HG03135 (cell line): ENCODE measurements around the gene C16orf92.

Experiments used
- ATAC-seq: cut with Tn5 transposase; IDR thresholded peaks from one replicate; pipeline ENCODE4 v1.9.1; 2021; ENCODE audit warnings: mild to moderate bottlenecking, moderate library complexity; ENCODE audit not compliant: unreplicated experiment

The C16orf92 gene

GRCh38 chr16:30053376-30054015, 30.5 kb downstream of the C16orf92 start:
- ATAC-seq = no peak

- ATAC-seq = no peak
Measured at GRCh38 chr16:30054451-30054850, 31.5 kb downstream of the C16orf92 start.

- no peak for ATAC-seq
Measured at GRCh38 chr16:30054959-30055553, 32.1 kb downstream of the C16orf92 start.

- no peak for ATAC-seq
Measured at GRCh38 chr16:30060346-30060745, 37.3 kb downstream of the C16orf92 start.

- no peak for ATAC-seq
Measured at GRCh38 chr16:30060836-30061554, 38.0 kb downstream of the C16orf92 start.

- ATAC-seq = no peak
Measured at GRCh38 chr16:30063278-30063892, 40.4 kb downstream of the C16orf92 start.

GRCh38 chr16:30063893-30064728, 41.1 kb downstream of the C16orf92 start:
- ATAC-seq = no peak

GRCh38 chr16:30064729-30065101, 41.7 kb downstream of the C16orf92 start:
- ATAC-seq = no peak

GRCh38 chr16:30065102-30065942, 42.3 kb downstream of the C16orf92 start, which contains the start of gene ALDOA:
Gene ALDOA (plus strand): TSS chr16:30065760. CDS start chr16:30066898, 1,138 bp downstream.
- peak; percentile 71 for ATAC-seq

- ATAC-seq = no peak
Measured at GRCh38 chr16:30065943-30066760, 43.2 kb downstream of the C16orf92 start.

- no peak for ATAC-seq
Measured at GRCh38 chr16:30066761-30067583, 44.0 kb downstream of the C16orf92 start.

GRCh38 chr16:30067584-30067916, 44.6 kb downstream of the C16orf92 start:
- no peak for ATAC-seq

GRCh38 chr16:30068333-30068732, 45.3 kb downstream of the C16orf92 start:
- no peak for ATAC-seq

- no peak for ATAC-seq
Measured at GRCh38 chr16:30068750-30069610, 46.0 kb downstream of the C16orf92 start.

- ATAC-seq = no peak
Measured at GRCh38 chr16:30069611-30070462, 46.8 kb downstream of the C16orf92 start.

- no peak for ATAC-seq
Measured at GRCh38 chr16:30070490-30070889, 47.5 kb downstream of the C16orf92 start.
